Measurements from ENCODE around the gene SUCLG2.

Gene SUCLG2

GRCh38 chr3:67630666-67631362 lies 23.6 kb downstream of the SUCLG2 start:
- no peaks in the 10 kb centered on the region for H3K27me3 ChIP-seq (ENCODE audit: control insufficient read depth in 1 of 2, insufficient read depth in 2 of 2, low read length in 2 of 2)
- H3K27ac ChIP-seq (ENCODE audit: low read depth, low read length) = no peak overlapping the region

GRCh38 chr3:67624687-67625086 lies 29.7 kb downstream of the SUCLG2 start:
- H3K4me1 ChIP-seq (ENCODE audit: insufficient read depth, low read length) = peaks cover 6% of the 10 kb centered on the region
- no peak overlapping the region for H3K4me3 ChIP-seq (ENCODE audit: low read depth in 1 of 2, low read length in 2 of 2)
- no peaks in the 10 kb centered on the region for H3K9me3 ChIP-seq (ENCODE audit: low read length)
- no peak overlapping the region for H3K27ac ChIP-seq (ENCODE audit: low read depth, low read length)
- H3K27me3 ChIP-seq (ENCODE audit: control insufficient read depth in 1 of 2, insufficient read depth in 2 of 2, low read length in 2 of 2) = no peaks in the 10 kb centered on the region
- H3K9ac ChIP-seq (ENCODE audit: low read length) = no peak overlapping the region
- no peaks in the 10 kb centered on the region for H3K36me3 ChIP-seq (ENCODE audit: insufficient read depth, low read length)

More at GRCh38 chr3:67630666-67631362, 23.6 kb downstream of the SUCLG2 start:
- Histone ChIP-seq H3K36me3 (ENCODE audit: insufficient read depth, low read length) (no peaks in the 10 kb centered on the region), H3K9ac (ENCODE audit: low read length) (no peak overlapping the region), H3K9me3 (ENCODE audit: low read length) (no peaks in the 10 kb centered on the region), H3K4me3 (ENCODE audit: low read depth in 1 of 2, low read length in 2 of 2) (no peak overlapping the region), H3K4me1 (ENCODE audit: insufficient read depth, low read length) (no peaks in the 10 kb centered on the region)

GRCh38 chr3:67624078-67624477 lies 30.3 kb downstream of the SUCLG2 start:
- no peaks in the 10 kb centered on the region for H3K36me3 ChIP-seq (ENCODE audit: insufficient read depth, low read length)
- no peaks in the 10 kb centered on the region for H3K9me3 ChIP-seq (ENCODE audit: low read length)
- H3K27ac ChIP-seq (ENCODE audit: low read depth, low read length) = no peak overlapping the region
- H3K4me3 ChIP-seq (ENCODE audit: low read depth in 1 of 2, low read length in 2 of 2) = no peak overlapping the region
- H3K4me1 ChIP-seq (ENCODE audit: insufficient read depth, low read length) = peaks cover 6% of the 10 kb centered on the region
- no peak overlapping the region for H3K9ac ChIP-seq (ENCODE audit: low read length)
- no peaks in the 10 kb centered on the region for H3K27me3 ChIP-seq (ENCODE audit: control insufficient read depth in 1 of 2, insufficient read depth in 2 of 2, low read length in 2 of 2)

GRCh38 chr3:67622652-67623051 lies 31.8 kb downstream of the SUCLG2 start:
- no peaks in the 10 kb centered on the region for H3K27me3 ChIP-seq (ENCODE audit: control insufficient read depth in 1 of 2, insufficient read depth in 2 of 2, low read length in 2 of 2)
- no peaks in the 10 kb centered on the region for H3K36me3 ChIP-seq (ENCODE audit: insufficient read depth, low read length)
- H3K9me3 ChIP-seq (ENCODE audit: low read length) = no peaks in the 10 kb centered on the region
- no peak overlapping the region for H3K9ac ChIP-seq (ENCODE audit: low read length)
- H3K27ac ChIP-seq (ENCODE audit: low read depth, low read length) = no peak overlapping the region
- H3K4me1 ChIP-seq (ENCODE audit: insufficient read depth, low read length) = peaks cover 6% of the 10 kb centered on the region
- no peak overlapping the region for H3K4me3 ChIP-seq (ENCODE audit: low read depth in 1 of 2, low read length in 2 of 2)

- Histone ChIP-seq H3K36me3 (ENCODE audit: insufficient read depth, low read length) (no peaks in the 10 kb centered on the region), H3K4me1 (ENCODE audit: insufficient read depth, low read length) (peaks cover 6% of the 10 kb centered on the region), H3K4me3 (ENCODE audit: low read depth in 1 of 2, low read length in 2 of 2) (no peak overlapping the region), H3K9me3 (ENCODE audit: low read length) (no peaks in the 10 kb centered on the region), H3K27me3 (ENCODE audit: control insufficient read depth in 1 of 2, insufficient read depth in 2 of 2, low read length in 2 of 2) (no peaks in the 10 kb centered on the region), H3K9ac (ENCODE audit: low read length) (no peak overlapping the region), H3K27ac (ENCODE audit: low read depth, low read length) (no peak overlapping the region)
Observed at GRCh38 chr3:67620869-67621268, 33.5 kb downstream of the SUCLG2 start.

- no peaks in the 10 kb centered on the region for H3K9me3 ChIP-seq (ENCODE audit: low read length)
- H3K9ac ChIP-seq (ENCODE audit: low read length) = no peak overlapping the region
- H3K36me3 ChIP-seq (ENCODE audit: insufficient read depth, low read length) = no peaks in the 10 kb centered on the region
- peaks cover 6% of the 10 kb centered on the region for H3K4me1 ChIP-seq (ENCODE audit: insufficient read depth, low read length)
- no peak overlapping the region for H3K27ac ChIP-seq (ENCODE audit: low read depth, low read length)
- H3K27me3 ChIP-seq (ENCODE audit: control insufficient read depth in 1 of 2, insufficient read depth in 2 of 2, low read length in 2 of 2) = no peaks in the 10 kb centered on the region
- H3K4me3 ChIP-seq (ENCODE audit: low read depth in 1 of 2, low read length in 2 of 2) = no peak overlapping the region
Observed at GRCh38 chr3:67619991-67620390, 34.4 kb downstream of the SUCLG2 start.

- H3K27me3 ChIP-seq (ENCODE audit: control insufficient read depth in 1 of 2, insufficient read depth in 2 of 2, low read length in 2 of 2) = no peaks in the 10 kb centered on the region
- peaks cover 11% of the 10 kb centered on the region for H3K4me1 ChIP-seq (ENCODE audit: insufficient read depth, low read length)
- H3K27ac ChIP-seq (ENCODE audit: low read depth, low read length) = no peak overlapping the region
- H3K9me3 ChIP-seq (ENCODE audit: low read length) = no peaks in the 10 kb centered on the region
- H3K36me3 ChIP-seq (ENCODE audit: insufficient read depth, low read length) = no peaks in the 10 kb centered on the region
- no peak overlapping the region for H3K9ac ChIP-seq (ENCODE audit: low read length)
- no peak overlapping the region for H3K4me3 ChIP-seq (ENCODE audit: low read depth in 1 of 2, low read length in 2 of 2)
Observed at GRCh38 chr3:67617518-67617917, 36.9 kb downstream of the SUCLG2 start.

GRCh38 chr3:67616046-67616445 lies 38.4 kb downstream of the SUCLG2 start:
- Histone ChIP-seq H3K27me3 (ENCODE audit: control insufficient read depth in 1 of 2, insufficient read depth in 2 of 2, low read length in 2 of 2) (no peaks in the 10 kb centered on the region), H3K27ac (ENCODE audit: low read depth, low read length) (no peak overlapping the region), H3K9me3 (ENCODE audit: low read length) (no peaks in the 10 kb centered on the region), H3K36me3 (ENCODE audit: insufficient read depth, low read length) (no peaks in the 10 kb centered on the region), H3K4me3 (ENCODE audit: low read depth in 1 of 2, low read length in 2 of 2) (no peak overlapping the region), H3K4me1 (ENCODE audit: insufficient read depth, low read length) (peaks cover 11% of the 10 kb centered on the region), H3K9ac (ENCODE audit: low read length) (no peak overlapping the region)

- H3K36me3 ChIP-seq (ENCODE audit: insufficient read depth, low read length) = peaks cover 3% of the 10 kb centered on the region
- no peak overlapping the region for H3K9ac ChIP-seq (ENCODE audit: low read length)
- no peak overlapping the region for H3K4me3 ChIP-seq (ENCODE audit: low read depth in 1 of 2, low read length in 2 of 2)
- no peaks in the 10 kb centered on the region for H3K9me3 ChIP-seq (ENCODE audit: low read length)
- no peak overlapping the region for H3K27ac ChIP-seq (ENCODE audit: low read depth, low read length)
- no peaks in the 10 kb centered on the region for H3K27me3 ChIP-seq (ENCODE audit: control insufficient read depth in 1 of 2, insufficient read depth in 2 of 2, low read length in 2 of 2)
- peaks cover 5% of the 10 kb centered on the region for H3K4me1 ChIP-seq (ENCODE audit: insufficient read depth, low read length)
Observed at GRCh38 chr3:67614195-67614594, 40.2 kb downstream of the SUCLG2 start.

- Histone ChIP-seq H3K4me1 (ENCODE audit: insufficient read depth, low read length) (peaks cover 5% of the 10 kb centered on the region), H3K27me3 (ENCODE audit: control insufficient read depth in 1 of 2, insufficient read depth in 2 of 2, low read length in 2 of 2) (no peaks in the 10 kb centered on the region), H3K36me3 (ENCODE audit: insufficient read depth, low read length) (peaks cover 29% of the 10 kb centered on the region), H3K9ac (ENCODE audit: low read length) (no peak overlapping the region), H3K4me3 (ENCODE audit: low read depth in 1 of 2, low read length in 2 of 2) (no peak overlapping the region), H3K27ac (ENCODE audit: low read depth, low read length) (no peak overlapping the region), H3K9me3 (ENCODE audit: low read length) (no peaks in the 10 kb centered on the region)
Observed at GRCh38 chr3:67610458-67610857, 44.0 kb downstream of the SUCLG2 start.

GRCh38 chr3:67609709-67610108 lies 44.7 kb downstream of the SUCLG2 start:
- no peak overlapping the region for H3K27ac ChIP-seq (ENCODE audit: low read depth, low read length)
- H3K36me3 ChIP-seq (ENCODE audit: insufficient read depth, low read length) = peaks cover 33% of the 10 kb centered on the region
- H3K27me3 ChIP-seq (ENCODE audit: control insufficient read depth in 1 of 2, insufficient read depth in 2 of 2, low read length in 2 of 2) = no peaks in the 10 kb centered on the region
- H3K4me1 ChIP-seq (ENCODE audit: insufficient read depth, low read length) = peaks cover 5% of the 10 kb centered on the region
- H3K4me3 ChIP-seq (ENCODE audit: low read depth in 1 of 2, low read length in 2 of 2) = no peak overlapping the region
- no peaks in the 10 kb centered on the region for H3K9me3 ChIP-seq (ENCODE audit: low read length)
- no peak overlapping the region for H3K9ac ChIP-seq (ENCODE audit: low read length)

- Histone ChIP-seq H3K27ac (ENCODE audit: low read depth, low read length) (no peak overlapping the region), H3K9ac (ENCODE audit: low read length) (no peak overlapping the region), H3K4me1 (ENCODE audit: insufficient read depth, low read length) (no peaks in the 10 kb centered on the region), H3K27me3 (ENCODE audit: control insufficient read depth in 1 of 2, insufficient read depth in 2 of 2, low read length in 2 of 2) (no peaks in the 10 kb centered on the region), H3K9me3 (ENCODE audit: low read length) (no peaks in the 10 kb centered on the region), H3K36me3 (ENCODE audit: insufficient read depth, low read length) (peaks cover 33% of the 10 kb centered on the region), H3K4me3 (ENCODE audit: low read depth in 1 of 2, low read length in 2 of 2) (no peak overlapping the region)
Observed at GRCh38 chr3:67608034-67608433, 46.4 kb downstream of the SUCLG2 start.

Measured in muscle layer of colon (tissue), 2 donors.